Uterus (tissue), 2 donors: ENCODE results near the gene CASZ1.

Experiments
- CTCF ChIP-seq, 4 experiments: fragments of 200-600 bp in 2 of 4; fragments of 450-650 bp in 2 of 4; sonication (generic) in 2 of 4; IDR thresholded peaks; one replicate each; pipeline ENCODE4 v1.5.1; 2016 to 2019; ENCODE audit warnings: antibody characterized with exemption in 4 of 4, mild to moderate bottlenecking in 2 of 4, moderate library complexity in 1 of 4
- POLR2A ChIP-seq, 2 donors: fragments of 450-650 bp; IDR thresholded peaks; one replicate each; pipeline ENCODE4 v1.6.1; 2016; ENCODE audit warnings: antibody characterized with exemption in 2 of 2, mild to moderate bottlenecking in 1 of 2, moderate library complexity in 1 of 2

- TF ChIP-seq POLR2A (IDR thresholded peaks at IDR 0.05) (no peak), CTCF (IDR thresholded peaks at IDR 0.05) (no peak)
These were observed 32.8 kb upstream of the CASZ1 start for GRCh38 chr1:10829067-10829818.
